ENCODE results near the gene KAZN. TPM values are rescaled to one million over a fixed set of nuclear protein-coding genes. Genes with fewer than 3 reads are reported as not detected.

KAZN gene
- total RNA-seq, 2 donors from 2014 or later, result 3.4 to 12.2 TPM

DNA sequence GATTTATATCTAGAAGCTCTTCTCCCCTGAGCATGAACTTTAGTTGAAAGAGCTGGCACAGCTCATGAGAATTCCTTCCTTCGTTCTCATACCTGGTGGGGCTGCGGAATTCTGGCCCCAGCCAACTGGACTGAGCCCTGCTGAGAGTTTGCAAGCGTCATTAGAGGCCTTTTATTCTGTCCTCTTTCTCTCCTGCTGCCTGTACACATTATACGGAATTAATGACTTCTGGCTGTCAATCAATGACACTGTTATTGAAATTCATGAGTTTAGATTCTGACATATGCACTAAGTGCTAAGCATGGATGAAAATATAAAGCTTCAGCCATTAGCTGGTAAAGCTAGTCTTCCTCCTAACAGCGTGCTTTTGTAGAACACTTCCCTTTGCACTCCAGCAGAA, 27.5 kb downstream of the KAZN start:
- H3K4me1 ChIP-seq, result no peaks in the 10 kb centered on the region
- intact Hi-C loops (cut with DNase I), result no loop called here
- TF ChIP-seq POLR2A (IDR thresholded peaks at IDR 0.05), result no peak
- TF ChIP-seq, protein P1, sequence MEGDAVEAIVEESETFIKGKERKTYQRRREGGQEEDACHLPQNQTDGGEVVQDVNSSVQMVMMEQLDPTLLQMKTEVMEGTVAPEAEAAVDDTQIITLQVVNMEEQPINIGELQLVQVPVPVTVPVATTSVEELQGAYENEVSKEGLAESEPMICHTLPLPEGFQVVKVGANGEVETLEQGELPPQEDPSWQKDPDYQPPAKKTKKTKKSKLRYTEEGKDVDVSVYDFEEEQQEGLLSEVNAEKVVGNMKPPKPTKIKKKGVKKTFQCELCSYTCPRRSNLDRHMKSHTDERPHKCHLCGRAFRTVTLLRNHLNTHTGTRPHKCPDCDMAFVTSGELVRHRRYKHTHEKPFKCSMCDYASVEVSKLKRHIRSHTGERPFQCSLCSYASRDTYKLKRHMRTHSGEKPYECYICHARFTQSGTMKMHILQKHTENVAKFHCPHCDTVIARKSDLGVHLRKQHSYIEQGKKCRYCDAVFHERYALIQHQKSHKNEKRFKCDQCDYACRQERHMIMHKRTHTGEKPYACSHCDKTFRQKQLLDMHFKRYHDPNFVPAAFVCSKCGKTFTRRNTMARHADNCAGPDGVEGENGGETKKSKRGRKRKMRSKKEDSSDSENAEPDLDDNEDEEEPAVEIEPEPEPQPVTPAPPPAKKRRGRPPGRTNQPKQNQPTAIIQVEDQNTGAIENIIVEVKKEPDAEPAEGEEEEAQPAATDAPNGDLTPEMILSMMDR (IDR thresholded peaks at IDR 0.05), result no peak
- WGBS, 2 donors, result 56 to 67% methylated on average over 5 of the region's 5 CpGs
- no peaks in the 10 kb centered on the region for H3K36me3 ChIP-seq (replicated peaks in 1 of 2; ENCODE audit: insufficient read depth in 1 of 2, low read depth in 2 of 2)
- DNase-seq (no peak), ATAC-seq (no peak)
- no peaks in the 10 kb centered on the region for H3K9me3 ChIP-seq
- H3K27ac ChIP-seq, result no peak overlapping the region
- H3K4me3 ChIP-seq, result no peak overlapping the region
- no peaks in the 10 kb centered on the region for H3K27me3 ChIP-seq

DNA sequence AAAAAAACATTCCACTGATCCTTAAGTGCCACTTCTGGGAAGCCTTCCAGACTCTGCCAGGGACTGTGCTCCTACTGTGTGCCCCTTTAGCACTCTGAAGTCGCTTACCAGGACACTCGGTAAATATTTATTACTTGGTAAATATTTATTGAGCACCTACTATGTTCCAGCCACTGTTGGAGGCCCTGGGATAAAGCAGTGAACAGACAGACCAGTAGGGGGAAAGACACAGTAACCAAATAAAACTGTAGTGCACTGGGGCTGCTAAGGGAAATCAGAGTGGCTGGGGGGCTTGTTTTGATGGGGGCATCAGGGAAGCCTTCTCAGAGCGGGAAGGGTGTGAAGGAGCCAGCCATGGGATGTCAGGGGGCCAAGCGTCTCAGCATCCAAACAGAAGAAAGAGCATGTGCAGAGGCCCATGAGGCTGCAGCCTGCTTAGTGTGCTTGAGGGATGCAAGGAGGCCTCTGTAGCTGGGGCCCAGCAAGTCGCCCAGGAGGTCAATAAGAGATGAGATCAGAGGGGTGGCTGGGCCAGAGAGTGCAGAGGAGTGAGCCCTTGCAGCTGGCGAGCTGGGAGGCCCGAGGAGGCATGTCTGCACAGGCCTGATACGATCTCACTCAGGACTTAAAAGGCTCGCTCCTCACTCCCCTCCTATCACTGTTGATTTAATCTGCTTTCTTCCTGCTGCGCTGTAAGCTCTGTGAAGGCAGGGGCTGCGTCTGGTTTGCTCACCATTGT, 28.6 kb downstream of the KAZN start:
- WGBS, 2 donors, result 68 to 75% methylated on average over 11 of the region's 11 CpGs
- no peak overlapping the region for H3K27ac ChIP-seq
- H3K4me3 ChIP-seq, result no peak overlapping the region
- peak; percentile 12 to 28 (median 14) for DNase-seq
- no peaks in the 10 kb centered on the region for H3K9me3 ChIP-seq
- H3K4me1 ChIP-seq, result no peaks in the 10 kb centered on the region
- TF ChIP-seq, protein P1 (IDR thresholded peaks at IDR 0.05), result no peak
- TF ChIP-seq POLR2A (IDR thresholded peaks at IDR 0.05), result no peak
- H3K36me3 ChIP-seq (replicated peaks in 1 of 2; ENCODE audit: insufficient read depth in 1 of 2, low read depth in 2 of 2), result no peaks in the 10 kb centered on the region
- intact Hi-C loops (cut with DNase I), result no loop called here
- no peaks in the 10 kb centered on the region for H3K27me3 ChIP-seq
- no peak for ATAC-seq

DNA sequence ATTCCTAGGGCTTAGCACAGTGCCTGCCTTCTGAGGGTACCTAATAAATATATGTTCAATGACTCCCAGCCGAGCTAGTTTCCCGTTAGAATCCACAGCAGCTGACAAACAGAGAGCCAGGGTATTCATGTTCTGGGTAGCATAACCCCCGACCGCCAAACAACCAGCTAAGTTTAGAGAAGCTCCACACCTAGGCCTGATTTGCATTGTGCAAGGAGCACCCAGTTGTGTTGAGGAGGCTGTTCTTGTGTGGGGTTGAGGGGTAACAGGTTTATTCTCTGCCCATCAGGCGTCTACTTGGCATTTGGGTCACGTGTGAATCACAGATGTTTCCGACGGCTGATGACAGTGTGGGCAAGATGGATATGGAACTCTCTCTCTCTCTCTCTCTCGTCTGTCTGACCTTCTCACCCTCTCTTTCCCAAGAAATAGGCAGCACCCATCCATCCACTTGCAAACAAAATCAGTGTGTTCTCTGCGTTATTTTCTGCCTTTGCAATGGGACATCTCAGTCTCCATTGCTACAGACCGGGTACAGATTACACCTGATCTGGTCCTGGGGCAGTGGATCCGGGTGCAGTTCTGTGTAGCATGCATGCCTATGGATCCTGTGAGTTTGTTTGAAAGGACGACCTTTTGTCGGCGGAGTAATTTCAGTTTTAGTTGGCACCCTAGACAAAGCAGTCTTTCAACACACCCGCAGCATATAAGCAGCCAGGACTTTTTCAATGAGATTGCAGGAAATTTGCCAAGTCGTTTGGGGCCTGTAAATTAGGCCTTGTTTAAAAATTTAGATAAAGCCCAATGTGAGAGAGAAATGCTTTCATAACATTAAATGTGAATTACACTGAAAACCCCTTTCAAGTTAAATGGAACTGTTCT, 29.4 kb downstream of the KAZN start:
- TF ChIP-seq, protein P1 (IDR thresholded peaks at IDR 0.05), result no peak
- TF ChIP-seq POLR2A (IDR thresholded peaks at IDR 0.05), result no peak
- Histone ChIP-seq H3K4me1 (no peaks in the 10 kb centered on the region), H3K36me3 (replicated peaks in 1 of 2; ENCODE audit: insufficient read depth in 1 of 2, low read depth in 2 of 2) (no peaks in the 10 kb centered on the region), H3K27ac (no peak overlapping the region), H3K4me3 (no peak overlapping the region), H3K27me3 (no peaks in the 10 kb centered on the region), H3K9me3 (no peaks in the 10 kb centered on the region)
- DNase-seq (no peak), ATAC-seq (no peak)
- intact Hi-C loops (cut with DNase I), result no loop called here
- 45 to 46% methylated on average over 17 of the region's 17 CpGs for WGBS, 2 donors

DNA sequence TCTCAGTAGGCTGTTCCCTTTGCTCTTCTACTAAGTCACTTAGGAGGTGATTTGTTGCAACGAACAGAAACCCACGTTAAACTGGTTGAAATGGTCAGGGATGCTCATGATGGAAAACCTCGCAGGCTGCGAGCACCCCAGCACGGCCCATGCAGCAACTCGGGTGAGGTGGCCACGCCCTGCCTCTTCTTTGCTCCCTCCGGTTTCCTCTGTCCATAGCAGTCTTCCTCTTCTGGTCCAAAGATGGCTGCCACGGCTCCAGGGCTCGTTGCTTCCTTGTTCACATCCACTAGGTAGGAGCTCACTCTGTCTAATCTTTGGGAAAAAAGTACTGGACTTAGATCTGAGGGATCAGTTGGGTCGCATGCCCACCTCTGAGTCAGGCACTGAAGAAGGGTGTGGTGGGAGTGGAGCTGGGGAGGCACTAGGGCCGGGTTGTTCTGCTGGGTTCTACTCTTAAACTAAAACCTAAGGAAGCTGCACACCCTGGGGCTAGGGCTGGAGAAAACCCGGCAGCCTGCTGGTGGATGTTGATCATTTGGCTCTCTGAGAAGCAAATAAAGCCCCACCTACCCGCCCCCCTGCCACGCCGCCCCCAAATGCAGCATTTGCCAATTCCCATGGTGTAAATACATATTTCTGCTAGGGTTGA, 31.0 kb downstream of the KAZN start:
- DNase-seq, result no peak
- intact Hi-C loops (cut with DNase I), result no loop called here
- H3K36me3 ChIP-seq (replicated peaks in 1 of 2; ENCODE audit: insufficient read depth in 1 of 2, low read depth in 2 of 2), result no peaks in the 10 kb centered on the region
- no peak overlapping the region for H3K27ac ChIP-seq
- H3K27me3 ChIP-seq, result no peaks in the 10 kb centered on the region
- H3K9me3 ChIP-seq, result no peaks in the 10 kb centered on the region
- no peaks in the 10 kb centered on the region for H3K4me1 ChIP-seq
- H3K4me3 ChIP-seq, result no peak overlapping the region
- WGBS, 2 donors, result 78 to 83% methylated on average over 15 to 16 of the region's 16 CpGs
- TF ChIP-seq, protein P1 (IDR thresholded peaks at IDR 0.05), result no peak
- no peak for TF ChIP-seq POLR2A (IDR thresholded peaks at IDR 0.05)
- no peak for ATAC-seq

Measured in body of pancreas (tissue), 4 donors.